Endodermal cell (in vitro differentiated cells): ENCODE data around the gene TCOF1. TPM values are rescaled to one million over a fixed set of nuclear protein-coding genes. Genes with fewer than 3 reads are reported as not detected.

Experiments
- DNase-seq: peaks from one replicate; pipeline ENCODE4 v3.0.0-alpha.2; 2017
- H3K27ac ChIP-seq: 2 replicates; pipeline ENCODE4 v1.5.1; 2013; ENCODE audit warnings: mild to moderate bottlenecking, low read depth, low read length, moderate library complexity
- H3K27me3 ChIP-seq: 2 replicates; pipeline ENCODE4 v1.6.1; 2013; ENCODE audit warnings: mild to moderate bottlenecking, low read length, moderate library complexity; ENCODE audit not compliant: insufficient read depth, control insufficient read depth, poor library complexity, severe bottlenecking
- H3K36me3 ChIP-seq: 2 replicates; pipeline ENCODE4 v1.7.0; 2013; ENCODE audit warnings: mild to moderate bottlenecking, low read length, moderate library complexity; ENCODE audit not compliant: control insufficient read depth, insufficient read depth
- H3K4me1 ChIP-seq: one replicate; pipeline ENCODE4 v1.7.0; 2013; ENCODE audit warnings: low read length; ENCODE audit not compliant: control insufficient read depth, insufficient read depth
- H3K4me3 ChIP-seq: 2 replicates; pipeline ENCODE4 v1.5.1; 2013; ENCODE audit warnings: mild to moderate bottlenecking, low read length, moderate library complexity
- H3K9ac ChIP-seq: 2 replicates; pipeline ENCODE4 v1.6.1; 2013; ENCODE audit warnings: mild to moderate bottlenecking, low read length, moderate library complexity; ENCODE audit not compliant: poor library complexity, severe bottlenecking; ENCODE audit errors: extremely low read depth
- H3K9me3 ChIP-seq: 2 replicates; pipeline ENCODE4 v1.6.1; 2013; ENCODE audit warnings: mild to moderate bottlenecking, low read length, moderate library complexity; ENCODE audit not compliant: control insufficient read depth
- H3K27ac Mint-ChIP-seq: 2 replicates; pipeline ENCODE4 v1.8.0; 2020; ENCODE audit warnings: mixed read lengths
- H3K27me3 Mint-ChIP-seq: 2 replicates; pipeline ENCODE4 v1.8.0; 2021; ENCODE audit warnings: mild to moderate bottlenecking, mixed read lengths; ENCODE audit not compliant: insufficient read depth
- H3K36me3 Mint-ChIP-seq: 2 replicates; pipeline ENCODE4 v1.8.0; 2020; ENCODE audit warnings: low read depth, mixed read lengths
- H3K4me1 Mint-ChIP-seq: 2 replicates; pipeline ENCODE4 v1.8.0; 2020; ENCODE audit warnings: mixed read lengths
- H3K4me3 Mint-ChIP-seq: 2 replicates; pipeline ENCODE4 v1.8.0; 2020; ENCODE audit warnings: mild to moderate bottlenecking, moderate library complexity, mixed read lengths
- H3K9me3 Mint-ChIP-seq: 2 replicates; pipeline ENCODE4 v1.8.0; 2020; ENCODE audit warnings: mild to moderate bottlenecking, mixed read lengths
- CTCF ChIP-seq: fragments of 200-600 bp; sonication (generic); conservative IDR thresholded peaks from 2 replicates; pipeline ENCODE4 v1.5.0; 2021; ENCODE audit warnings: antibody characterized with exemption, mild to moderate bottlenecking
- WGBS, 2 experiments: methylation state at CpG; one replicate each; pipeline versions ENCODE4 v1.1.5 to v1.1.7; 2013; ENCODE audit warnings: missing lambda C conversion rate in 2 of 2, mixed read lengths in 1 of 2; ENCODE audit not compliant: insufficient coverage in 1 of 2, insufficient read length in 1 of 2; 5-methylcytosine and 5-hydroxymethylcytosine counted together
- total RNA-seq, 2 donors: library from RNA; stranded (reverse); fragmentation: NEBNext Ultra II Directional in 1 of 2; extraction: Animal tissue kit (Norgen Biotek cat#: 25700) in 1 of 2; gene quantifications; 2 replicates in 1 of 2; 3 replicates in 1 of 2; pipeline ENCODE4 v1.2.1, GENCODE V29; 2021

Gene TCOF1
- total RNA-seq, 2 donors from 2014 or later, result 88.8 to 107 TPM

- H3K27ac Mint-ChIP-seq, result peak overlapping the region; percentile 64
- H3K9me3 Mint-ChIP-seq, result no peaks in the 10 kb centered on the region
- H3K9me3 ChIP-seq, result no peaks in the 10 kb centered on the region
- peak overlapping the region; percentile 42 for H3K4me3 ChIP-seq
- peaks cover 2% of the 10 kb centered on the region for H3K4me1 ChIP-seq
- H3K9ac ChIP-seq, result no peak overlapping the region
- peaks cover 5% of the 10 kb centered on the region for H3K27me3 ChIP-seq
- no peak overlapping the region for H3K27ac ChIP-seq
- H3K36me3 ChIP-seq, result peaks cover 23% of the 10 kb centered on the region
- H3K4me3 Mint-ChIP-seq, result peak overlapping the region; percentile 91
- WGBS, 2 experiments, result 81 to 84% methylated on average over 8 to 10 of the region's 10 CpGs
- DNase-seq, result no peak
- H3K36me3 Mint-ChIP-seq, result peaks cover 21% of the 10 kb centered on the region
- peaks cover 15% of the 10 kb centered on the region for H3K4me1 Mint-ChIP-seq
- TF ChIP-seq CTCF, result no peak
- peaks cover 10% of the 10 kb centered on the region for H3K27me3 Mint-ChIP-seq
Observed at GRCh38 chr5:150356575-150357294, 762 bp upstream of the TCOF1 start.

- Mint-ChIP-seq H3K27me3 (peaks cover 10% of the 10 kb centered on the region), H3K9me3 (no peaks in the 10 kb centered on the region), H3K36me3 (peaks cover 34% of the 10 kb centered on the region), H3K27ac (peak overlapping the region; percentile 93), H3K4me3 (peak overlapping the region; percentile 91), H3K4me1 (peaks cover 15% of the 10 kb centered on the region)
- TF ChIP-seq CTCF, result no peak
- Histone ChIP-seq H3K36me3 (peaks cover 40% of the 10 kb centered on the region), H3K27me3 (peaks cover 5% of the 10 kb centered on the region), H3K9ac (peak overlapping the region; percentile 77), H3K4me1 (peaks cover 2% of the 10 kb centered on the region), H3K9me3 (no peaks in the 10 kb centered on the region), H3K27ac (no peak overlapping the region), H3K4me3 (peak overlapping the region; percentile 93)
- no peak for DNase-seq
- WGBS, 2 experiments, result 50 to 56% methylated on average over 23 of the region's 23 CpGs
Observed at GRCh38 chr5:150358261-150359095, 981 bp downstream of the TCOF1 start.

GRCh38 chr5:150361301-150361700, 3.8 kb downstream of the TCOF1 start:
- no peaks in the 10 kb centered on the region for H3K9me3 Mint-ChIP-seq
- H3K4me3 ChIP-seq, result no peak overlapping the region
- no peak overlapping the region for H3K4me3 Mint-ChIP-seq
- H3K27me3 Mint-ChIP-seq, result peaks cover 1% of the 10 kb centered on the region
- WGBS, 2 experiments, result 91 to 100% methylated on average over 1 of the region's 1 CpG
- H3K27me3 ChIP-seq, result no peaks in the 10 kb centered on the region
- H3K36me3 Mint-ChIP-seq, result peaks cover 57% of the 10 kb centered on the region
- no peak for DNase-seq
- no peaks in the 10 kb centered on the region for H3K9me3 ChIP-seq
- H3K9ac ChIP-seq, result no peak overlapping the region
- no peak overlapping the region for H3K27ac Mint-ChIP-seq
- H3K36me3 ChIP-seq, result peaks cover 66% of the 10 kb centered on the region
- H3K4me1 ChIP-seq, result peaks cover 2% of the 10 kb centered on the region
- H3K4me1 Mint-ChIP-seq, result peaks cover 15% of the 10 kb centered on the region
- no peak for TF ChIP-seq CTCF
- no peak overlapping the region for H3K27ac ChIP-seq
